OCI-M2 (cell line): ENCODE measurements around the gene CPT1A.

Source experiments
- DNase-seq: peaks from one replicate; lab custom pipeline; 2025; ENCODE audit not compliant: unreplicated experiment; lab: John Stamatoyannopoulos, UW

The CPT1A gene

GRCh38 chr11:68714060-68714856 lies 127.5 kb downstream of the CPT1A start:
- no peak for DNase-seq

- no peak for DNase-seq
These were observed 130.6 kb downstream of the CPT1A start for GRCh38 chr11:68711114-68711513.

- DNase-seq: no peak
These were observed 131.3 kb downstream of the CPT1A start for GRCh38 chr11:68710409-68710808.

- no peak for DNase-seq
These were observed 132.7 kb downstream of the CPT1A start for GRCh38 chr11:68709062-68709461.

GRCh38 chr11:68707527-68707926 lies 134.2 kb downstream of the CPT1A start:
- no peak for DNase-seq

- DNase-seq: no peak
These were observed 136.8 kb downstream of the CPT1A start for GRCh38 chr11:68704887-68705286.
